Left renal cortex interstitium (tissue), 4 donors: ENCODE measurements around the gene MYOD1. TPM values are rescaled to one million over a fixed set of nuclear protein-coding genes. Genes with fewer than 3 reads are reported as not detected.

Source experiments
- DNase-seq, 4 donors: peaks; one replicate each; pipeline ENCODE4 v3.0.0-alpha.2; 2013; ENCODE audit warnings: low read depth in 4 of 4, low spot score in 2 of 4, missing footprints in 1 of 4
- polyA plus RNA-seq, 4 donors: library from polyadenylated mRNA; unstranded; fragments of 120-200 nt; gene quantifications; one replicate each; pipeline ENCODE4 v1.2.1, GENCODE V29; 2013; ENCODE audit not compliant: insufficient read length in 4 of 4

MYOD1 gene
- polyA plus RNA-seq, 4 donors, result not detected

GRCh38 chr11:17768547-17768946 lies 49.2 kb downstream of the MYOD1 start:
- DNase-seq, result no peak

- DNase-seq, result no peak
These were observed 49.8 kb downstream of the MYOD1 start for GRCh38 chr11:17769218-17769617.

GRCh38 chr11:17770048-17770652 lies 50.8 kb downstream of the MYOD1 start:
- no peak for DNase-seq

GRCh38 chr11:17770917-17771316 lies 51.5 kb downstream of the MYOD1 start:
- no peak for DNase-seq

- DNase-seq, result no peak
These were observed 52.0 kb downstream of the MYOD1 start for GRCh38 chr11:17771415-17771814.

Other genes with a start within 250 kb of the MYOD1 start
- 1 to 10 TPM; 1.2 to 2.2 (median 1.9) TPM for gene ABCC8, start 242.7 kb upstream of the MYOD1 start, polyA plus RNA-seq
- gene USH1C, start 175.2 kb upstream of the MYOD1 start, polyA plus RNA-seq, result 10 to 100 TPM; 47.2 to 81.6 (median 67.8) TPM
- gene OTOG, start 172.3 kb upstream of the MYOD1 start, polyA plus RNA-seq, result under 1 TPM; 0.11 to 0.90 (median 0.24) TPM
- gene KCNC1, start 15.2 kb downstream of the MYOD1 start, polyA plus RNA-seq, result 1 to 10 TPM in 2 of 4 donors, under 1 TPM in 2; 0.84 to 1.7 (median 1.2) TPM